SK-N-SH treated with all-trans-retinoic acid at 6 μM for 48 hours (cell line): ENCODE results near the gene HSD11B2.

ENCODE experiments used
- ARNTL ChIP-seq: fragments of 450-650 bp; formaldehyde crosslinking; IDR thresholded peaks from 2 replicates; pipeline ENCODE4 v1.5.0; 2020; ENCODE audit warnings: low read depth, mild to moderate bottlenecking, moderate library complexity, borderline replicate concordance
- GLIS3 ChIP-seq: fragments of 250-450 bp; sonication (Bioruptor Pico); IDR thresholded peaks from 2 replicates; pipeline ENCODE4 v1.5.0; 2020; ENCODE audit warnings: mild to moderate bottlenecking, moderate library complexity
- OSR1 ChIP-seq: fragments of 250-450 bp; sonication (Bioruptor Pico); IDR thresholded peaks from 2 replicates; pipeline ENCODE4 v1.8.0; 2022; ENCODE audit warnings: moderate library complexity, mild to moderate bottlenecking, inconsistent platforms
- RARB ChIP-seq: fragments of 250-450 bp; sonication (Bioruptor Pico); IDR thresholded peaks from 2 replicates; pipeline ENCODE4 v1.8.0; 2021; ENCODE audit warnings: mild to moderate bottlenecking, moderate library complexity
- ZC3H10 ChIP-seq: fragments of 250-450 bp; sonication (Bioruptor Pico); IDR thresholded peaks from 2 replicates; pipeline ENCODE4 v1.5.1; 2021; ENCODE audit warnings: mild to moderate bottlenecking, moderate library complexity
- ZFP3 ChIP-seq: fragments of 250-450 bp; sonication (Bioruptor Pico); IDR thresholded peaks from 2 replicates; pipeline ENCODE4 v1.5.0; 2020; ENCODE audit warnings: mild to moderate bottlenecking, moderate library complexity
- ZNF70 ChIP-seq: fragments of 450-650 bp; formaldehyde crosslinking; IDR thresholded peaks from 2 replicates; pipeline ENCODE4 v1.5.0; 2020; ENCODE audit warnings: mild to moderate bottlenecking, moderate library complexity
- TF ChIP-seq, protein P1 (sequence below): fragments of 250-450 bp; sonication (Bioruptor Pico); IDR thresholded peaks from 2 replicates; pipeline ENCODE4 v1.5.1; 2021; ENCODE audit warnings: mild to moderate bottlenecking, moderate library complexity
- TF ChIP-seq, protein P2 (sequence below): fragments of 250-450 bp; sonication (Bioruptor Pico); IDR thresholded peaks from 2 replicates; pipeline ENCODE4 v1.8.0; 2020; ENCODE audit warnings: mild to moderate bottlenecking, moderate library complexity, borderline replicate concordance

DNA sequence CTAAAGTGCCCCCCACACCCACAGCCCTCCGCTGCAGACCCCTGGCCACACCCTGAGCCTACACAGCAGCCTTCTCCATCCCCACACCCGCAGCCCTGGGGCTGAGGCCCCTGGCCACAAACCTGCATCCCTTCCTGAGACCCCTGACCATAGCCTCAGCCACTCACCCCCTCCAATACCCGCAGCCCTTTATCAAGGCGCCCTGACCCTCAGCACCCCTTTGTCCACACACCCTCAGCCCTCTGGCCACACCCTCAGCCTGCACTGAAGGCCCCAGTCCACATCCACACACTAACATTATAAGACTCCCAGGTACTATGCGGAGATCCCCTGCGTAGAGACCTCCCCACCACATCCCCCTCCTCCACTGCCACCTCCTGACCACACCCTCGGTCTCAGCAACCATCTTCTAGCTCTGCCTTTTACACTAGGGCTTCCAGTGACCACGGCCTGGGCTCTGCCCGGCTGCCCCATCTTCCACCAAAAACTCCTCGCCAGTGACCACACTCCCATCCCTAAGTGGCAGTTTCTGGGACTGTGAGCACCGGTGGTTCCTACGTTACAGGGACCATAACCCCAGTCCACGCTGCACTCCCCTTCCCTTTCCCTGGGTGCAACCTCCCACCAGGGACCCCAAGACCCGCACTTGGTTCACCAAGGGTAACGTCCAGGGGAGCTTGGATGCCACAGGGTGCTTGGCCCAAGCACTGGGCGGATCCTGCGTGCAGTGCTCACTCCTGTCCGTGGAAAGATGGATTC is 38.4 kb upstream of the HSD11B2 start:
- TF ChIP-seq ZC3H10 (no peak), ARNTL (CRISPR knock-in tag) (no peak), ZNF70 (no peak), OSR1 (CRISPR knock-in tag) (no peak), ZFP3 (no peak), RARB (CRISPR knock-in tag) (no peak), GLIS3 (CRISPR knock-in tag) (no peak)
- TF ChIP-seq, protein P1, sequence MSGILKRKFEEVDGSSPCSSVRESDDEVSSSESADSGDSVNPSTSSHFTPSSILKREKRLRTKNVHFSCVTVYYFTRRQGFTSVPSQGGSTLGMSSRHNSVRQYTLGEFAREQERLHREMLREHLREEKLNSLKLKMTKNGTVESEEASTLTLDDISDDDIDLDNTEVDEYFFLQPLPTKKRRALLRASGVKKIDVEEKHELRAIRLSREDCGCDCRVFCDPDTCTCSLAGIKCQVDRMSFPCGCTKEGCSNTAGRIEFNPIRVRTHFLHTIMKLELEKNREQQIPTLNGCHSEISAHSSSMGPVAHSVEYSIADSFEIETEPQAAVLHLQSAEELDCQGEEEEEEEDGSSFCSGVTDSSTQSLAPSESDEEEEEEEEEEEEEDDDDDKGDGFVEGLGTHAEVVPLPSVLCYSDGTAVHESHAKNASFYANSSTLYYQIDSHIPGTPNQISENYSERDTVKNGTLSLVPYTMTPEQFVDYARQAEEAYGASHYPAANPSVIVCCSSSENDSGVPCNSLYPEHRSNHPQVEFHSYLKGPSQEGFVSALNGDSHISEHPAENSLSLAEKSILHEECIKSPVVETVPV (CRISPR knock-in tag) = no peak
- TF ChIP-seq, protein P2, sequence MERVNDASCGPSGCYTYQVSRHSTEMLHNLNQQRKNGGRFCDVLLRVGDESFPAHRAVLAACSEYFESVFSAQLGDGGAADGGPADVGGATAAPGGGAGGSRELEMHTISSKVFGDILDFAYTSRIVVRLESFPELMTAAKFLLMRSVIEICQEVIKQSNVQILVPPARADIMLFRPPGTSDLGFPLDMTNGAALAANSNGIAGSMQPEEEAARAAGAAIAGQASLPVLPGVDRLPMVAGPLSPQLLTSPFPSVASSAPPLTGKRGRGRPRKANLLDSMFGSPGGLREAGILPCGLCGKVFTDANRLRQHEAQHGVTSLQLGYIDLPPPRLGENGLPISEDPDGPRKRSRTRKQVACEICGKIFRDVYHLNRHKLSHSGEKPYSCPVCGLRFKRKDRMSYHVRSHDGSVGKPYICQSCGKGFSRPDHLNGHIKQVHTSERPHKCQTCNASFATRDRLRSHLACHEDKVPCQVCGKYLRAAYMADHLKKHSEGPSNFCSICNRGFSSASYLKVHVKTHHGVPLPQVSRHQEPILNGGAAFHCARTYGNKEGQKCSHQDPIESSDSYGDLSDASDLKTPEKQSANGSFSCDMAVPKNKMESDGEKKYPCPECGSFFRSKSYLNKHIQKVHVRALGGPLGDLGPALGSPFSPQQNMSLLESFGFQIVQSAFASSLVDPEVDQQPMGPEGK (CRISPR knock-in tag) = no peak
